ENCODE measurements around the gene RSPO4.

Gene RSPO4

DNA sequence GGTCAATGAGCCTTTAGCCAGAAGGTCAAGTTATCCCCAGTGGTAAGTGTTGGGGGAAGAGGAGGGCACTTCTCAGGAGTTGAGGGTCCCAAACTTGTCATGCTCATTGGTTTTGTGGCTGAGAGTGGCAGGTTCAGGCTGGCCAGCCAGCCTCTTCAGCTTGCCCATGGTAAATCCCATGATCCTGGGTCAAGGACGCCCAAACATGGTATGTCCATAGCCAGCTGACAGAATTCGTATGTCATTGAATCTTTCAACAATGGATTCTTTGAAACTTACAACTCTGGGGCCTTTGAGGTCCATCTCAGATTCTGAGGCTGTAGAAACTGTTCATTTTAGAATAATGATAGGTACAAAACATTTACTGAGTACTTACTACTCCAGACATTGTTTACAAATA is 36.1 kb upstream of the RSPO4 start:
- no peaks in the 10 kb centered on the region for H3K9me3 ChIP-seq (ENCODE audit: insufficient read depth, low read length)
- H3K27ac ChIP-seq (ENCODE audit: low read length): no peak overlapping the region
- H3K79me2 ChIP-seq (ENCODE audit: low read length): no peaks in the 10 kb centered on the region
- H2AFZ ChIP-seq (ENCODE audit: low read depth, low read length): no peak overlapping the region
- H3K27me3 ChIP-seq (ENCODE audit: low read depth, low read length): no peaks in the 10 kb centered on the region
- H3K9ac ChIP-seq (ENCODE audit: low read length): no peak overlapping the region
- TF ChIP-seq, protein P1, sequence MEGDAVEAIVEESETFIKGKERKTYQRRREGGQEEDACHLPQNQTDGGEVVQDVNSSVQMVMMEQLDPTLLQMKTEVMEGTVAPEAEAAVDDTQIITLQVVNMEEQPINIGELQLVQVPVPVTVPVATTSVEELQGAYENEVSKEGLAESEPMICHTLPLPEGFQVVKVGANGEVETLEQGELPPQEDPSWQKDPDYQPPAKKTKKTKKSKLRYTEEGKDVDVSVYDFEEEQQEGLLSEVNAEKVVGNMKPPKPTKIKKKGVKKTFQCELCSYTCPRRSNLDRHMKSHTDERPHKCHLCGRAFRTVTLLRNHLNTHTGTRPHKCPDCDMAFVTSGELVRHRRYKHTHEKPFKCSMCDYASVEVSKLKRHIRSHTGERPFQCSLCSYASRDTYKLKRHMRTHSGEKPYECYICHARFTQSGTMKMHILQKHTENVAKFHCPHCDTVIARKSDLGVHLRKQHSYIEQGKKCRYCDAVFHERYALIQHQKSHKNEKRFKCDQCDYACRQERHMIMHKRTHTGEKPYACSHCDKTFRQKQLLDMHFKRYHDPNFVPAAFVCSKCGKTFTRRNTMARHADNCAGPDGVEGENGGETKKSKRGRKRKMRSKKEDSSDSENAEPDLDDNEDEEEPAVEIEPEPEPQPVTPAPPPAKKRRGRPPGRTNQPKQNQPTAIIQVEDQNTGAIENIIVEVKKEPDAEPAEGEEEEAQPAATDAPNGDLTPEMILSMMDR (IDR thresholded peaks at IDR 0.05; ENCODE audit: low read depth, low read length): no peak
- no peak for TF ChIP-seq EZH2phosphoT487 (IDR thresholded peaks at IDR 0.05; ENCODE audit: low read depth)
- H4K20me1 ChIP-seq (ENCODE audit: insufficient read depth, low read length): no peaks in the 10 kb centered on the region
- H3K36me3 ChIP-seq (replicated peaks; ENCODE audit: low read depth, low read length): no peaks in the 10 kb centered on the region
- H3K4me3 ChIP-seq (ENCODE audit: low read length): no peak overlapping the region
- H3K4me1 ChIP-seq (ENCODE audit: low read length): peaks cover 7% of the 10 kb centered on the region
- no peak overlapping the region for H3K4me2 ChIP-seq (ENCODE audit: low read length)

DNA sequence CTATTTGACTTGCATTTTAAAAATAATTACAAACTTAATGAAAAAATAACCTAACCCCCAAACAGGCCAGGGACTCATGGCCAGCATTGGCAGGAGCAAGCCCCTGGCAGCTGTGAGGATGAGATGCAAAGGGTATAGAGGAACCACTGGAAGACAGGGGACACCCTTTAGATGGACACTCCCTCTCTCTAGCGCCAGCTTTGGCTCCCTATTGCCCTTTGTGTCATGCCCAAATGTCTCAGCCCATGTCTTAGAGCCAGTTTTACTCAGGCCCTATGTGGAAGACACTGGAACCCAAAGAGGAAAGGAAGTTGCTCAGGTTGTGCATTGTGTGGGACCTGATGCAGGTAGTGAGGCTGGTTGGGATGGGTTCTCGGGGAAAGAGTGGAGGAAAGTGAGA is 34.9 kb upstream of the RSPO4 start:
- no peaks in the 10 kb centered on the region for H3K27me3 ChIP-seq (ENCODE audit: low read depth, low read length)
- no peak overlapping the region for H3K4me3 ChIP-seq (ENCODE audit: low read length)
- H3K79me2 ChIP-seq (ENCODE audit: low read length): no peaks in the 10 kb centered on the region

DNA sequence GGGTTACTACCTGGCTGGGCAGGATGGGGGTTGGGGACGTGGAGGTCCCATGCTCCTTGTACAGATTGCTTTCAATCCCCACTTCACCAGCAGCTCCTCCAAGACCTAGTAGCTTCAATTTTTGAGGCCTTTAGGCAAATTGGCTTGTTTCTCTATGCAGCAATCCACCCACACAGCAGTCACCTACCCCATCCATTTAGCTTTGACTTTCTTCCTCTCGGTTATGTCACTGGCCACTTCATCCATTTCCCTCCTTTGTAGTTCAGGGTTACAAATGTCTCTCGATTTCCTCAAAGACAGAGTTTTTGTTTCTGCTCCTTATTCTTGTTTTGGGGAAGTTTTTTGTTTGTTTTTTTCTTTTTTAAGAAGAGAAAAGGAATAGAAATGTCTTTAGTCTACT is 33.4 kb upstream of the RSPO4 start:
- H3K4me3 ChIP-seq (ENCODE audit: low read length): no peak overlapping the region
- H3K9me3 ChIP-seq (ENCODE audit: insufficient read depth, low read length): no peaks in the 10 kb centered on the region
- no peak for TF ChIP-seq EZH2phosphoT487 (IDR thresholded peaks at IDR 0.05; ENCODE audit: low read depth)
- H3K4me1 ChIP-seq (ENCODE audit: low read length): peaks cover 7% of the 10 kb centered on the region
- no peak overlapping the region for H3K27ac ChIP-seq (ENCODE audit: low read length)
- H2AFZ ChIP-seq (ENCODE audit: low read depth, low read length): no peak overlapping the region
- no peak overlapping the region for H3K9ac ChIP-seq (ENCODE audit: low read length)
- H3K27me3 ChIP-seq (ENCODE audit: low read depth, low read length): no peaks in the 10 kb centered on the region
- H3K4me2 ChIP-seq (ENCODE audit: low read length): no peak overlapping the region
- no peaks in the 10 kb centered on the region for H3K79me2 ChIP-seq (ENCODE audit: low read length)
- H3K36me3 ChIP-seq (replicated peaks; ENCODE audit: low read depth, low read length): no peaks in the 10 kb centered on the region
- H4K20me1 ChIP-seq (ENCODE audit: insufficient read depth, low read length): no peaks in the 10 kb centered on the region

More for the DNA sequence above, 34.9 kb upstream of the RSPO4 start:
- no peak overlapping the region for H3K27ac ChIP-seq (ENCODE audit: low read length)
- peaks cover 7% of the 10 kb centered on the region for H3K4me1 ChIP-seq (ENCODE audit: low read length)
- H3K9ac ChIP-seq (ENCODE audit: low read length): no peak overlapping the region
- H3K36me3 ChIP-seq (replicated peaks; ENCODE audit: low read depth, low read length): no peaks in the 10 kb centered on the region
- H4K20me1 ChIP-seq (ENCODE audit: insufficient read depth, low read length): no peaks in the 10 kb centered on the region
- TF ChIP-seq EZH2phosphoT487 (IDR thresholded peaks at IDR 0.05; ENCODE audit: low read depth): no peak
- no peak overlapping the region for H2AFZ ChIP-seq (ENCODE audit: low read depth, low read length)
- H3K4me2 ChIP-seq (ENCODE audit: low read length): no peak overlapping the region
- H3K9me3 ChIP-seq (ENCODE audit: insufficient read depth, low read length): no peaks in the 10 kb centered on the region

DNA sequence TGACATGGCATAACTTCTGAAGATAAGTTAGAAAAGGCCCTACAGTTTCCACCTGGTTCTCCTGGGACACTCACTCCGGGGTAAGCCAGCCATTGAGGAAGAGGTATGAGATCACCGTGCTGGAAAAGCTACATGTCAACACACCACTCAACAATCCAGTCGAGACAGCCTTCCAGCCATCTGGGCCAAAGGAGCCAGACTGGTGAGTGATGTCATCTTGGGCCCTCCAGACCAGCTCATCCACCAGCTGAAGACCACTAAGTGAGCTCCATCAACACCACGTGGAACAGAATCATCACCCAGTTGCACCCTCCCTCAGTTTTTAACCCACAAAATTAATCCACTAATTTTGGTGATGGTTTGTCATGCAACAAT is 32.3 kb upstream of the RSPO4 start:
- no peak overlapping the region for H2AFZ ChIP-seq (ENCODE audit: low read depth, low read length)
- no peaks in the 10 kb centered on the region for H3K79me2 ChIP-seq (ENCODE audit: low read length)
- H3K4me1 ChIP-seq (ENCODE audit: low read length): peaks cover 7% of the 10 kb centered on the region
- no peaks in the 10 kb centered on the region for H3K9me3 ChIP-seq (ENCODE audit: insufficient read depth, low read length)
- H3K27me3 ChIP-seq (ENCODE audit: low read depth, low read length): peaks cover 8% of the 10 kb centered on the region; the same call in 1 of the 2 replicates
- no peak overlapping the region for H3K4me2 ChIP-seq (ENCODE audit: low read length)
- H3K9ac ChIP-seq (ENCODE audit: low read length): no peak overlapping the region
- TF ChIP-seq EZH2phosphoT487 (IDR thresholded peaks at IDR 0.05; ENCODE audit: low read depth): no peak
- TF ChIP-seq, protein P1 (IDR thresholded peaks at IDR 0.05; ENCODE audit: low read depth, low read length): no peak
- no peak overlapping the region for H3K4me3 ChIP-seq (ENCODE audit: low read length)
- no peak overlapping the region for H3K27ac ChIP-seq (ENCODE audit: low read length)
- no peaks in the 10 kb centered on the region for H4K20me1 ChIP-seq (ENCODE audit: insufficient read depth, low read length)
- H3K36me3 ChIP-seq (replicated peaks; ENCODE audit: low read depth, low read length): no peaks in the 10 kb centered on the region

DNA sequence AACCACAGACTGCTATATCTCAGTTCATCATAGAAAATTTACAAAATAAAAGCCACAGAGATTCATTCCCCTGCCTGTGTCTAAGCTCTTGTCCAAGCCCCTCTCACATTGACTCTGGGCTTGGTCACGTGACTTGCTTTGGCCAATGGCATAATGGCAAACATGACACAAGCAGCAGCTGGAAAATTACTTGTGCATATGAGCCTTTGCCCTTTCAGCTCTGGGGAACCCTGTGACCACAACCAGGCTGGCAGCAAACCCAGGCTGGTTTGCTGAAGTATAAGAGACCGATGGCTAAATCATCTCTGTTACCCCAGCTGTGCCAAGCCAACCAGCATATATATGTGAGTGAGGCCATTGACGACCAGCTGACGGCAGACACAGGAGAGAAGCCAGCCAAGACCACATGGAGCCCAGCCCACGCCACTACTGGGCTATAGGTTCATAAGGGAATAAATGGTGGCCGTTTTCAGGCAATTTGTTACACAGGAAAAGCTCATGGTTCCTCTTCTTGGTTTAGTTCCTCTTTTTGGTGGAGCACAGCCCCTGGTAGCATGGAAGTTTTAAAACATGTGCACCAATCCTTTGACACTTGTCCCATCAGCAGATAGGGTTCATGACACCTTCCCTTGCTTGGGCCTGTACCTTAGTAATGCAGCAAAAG is 31.8 kb upstream of the RSPO4 start:
- no peak overlapping the region for H3K27ac ChIP-seq (ENCODE audit: low read length)
- H3K4me1 ChIP-seq (ENCODE audit: low read length): peaks cover 7% of the 10 kb centered on the region
- H3K9me3 ChIP-seq (ENCODE audit: insufficient read depth, low read length): no peaks in the 10 kb centered on the region
- no peak overlapping the region for H3K4me3 ChIP-seq (ENCODE audit: low read length)
- no peak overlapping the region for H3K9ac ChIP-seq (ENCODE audit: low read length)
- H3K36me3 ChIP-seq (replicated peaks; ENCODE audit: low read depth, low read length): no peaks in the 10 kb centered on the region
- H4K20me1 ChIP-seq (ENCODE audit: insufficient read depth, low read length): no peaks in the 10 kb centered on the region
- no peak overlapping the region for H3K4me2 ChIP-seq (ENCODE audit: low read length)
- H2AFZ ChIP-seq (ENCODE audit: low read depth, low read length): no peak overlapping the region; the same call in 1 of the 2 replicates
- H3K27me3 ChIP-seq (ENCODE audit: low read depth, low read length): peaks cover 9% of the 10 kb centered on the region; the same call in 1 of the 2 replicates
- no peak for TF ChIP-seq EZH2phosphoT487 (IDR thresholded peaks at IDR 0.05; ENCODE audit: low read depth)
- TF ChIP-seq, protein P1 (IDR thresholded peaks at IDR 0.05; ENCODE audit: low read depth, low read length): no peak
- no peaks in the 10 kb centered on the region for H3K79me2 ChIP-seq (ENCODE audit: low read length)
